ENCODE results near the gene MRPL43. TPM values are rescaled to one million over a fixed set of nuclear protein-coding genes. Genes with fewer than 3 reads are reported as not detected.
"Not testable (repeated sequence)": the region's sequence is repeated elsewhere in the genome, so short reads cannot be mapped to it uniquely, and the experiment has no call there.

MRPL43 gene
- total RNA-seq, result 100 to 1,000 TPM in 1 of 4 donors, 10 to 100 TPM in 3; 32.5 to 104 (median 77.1) TPM

DNA sequence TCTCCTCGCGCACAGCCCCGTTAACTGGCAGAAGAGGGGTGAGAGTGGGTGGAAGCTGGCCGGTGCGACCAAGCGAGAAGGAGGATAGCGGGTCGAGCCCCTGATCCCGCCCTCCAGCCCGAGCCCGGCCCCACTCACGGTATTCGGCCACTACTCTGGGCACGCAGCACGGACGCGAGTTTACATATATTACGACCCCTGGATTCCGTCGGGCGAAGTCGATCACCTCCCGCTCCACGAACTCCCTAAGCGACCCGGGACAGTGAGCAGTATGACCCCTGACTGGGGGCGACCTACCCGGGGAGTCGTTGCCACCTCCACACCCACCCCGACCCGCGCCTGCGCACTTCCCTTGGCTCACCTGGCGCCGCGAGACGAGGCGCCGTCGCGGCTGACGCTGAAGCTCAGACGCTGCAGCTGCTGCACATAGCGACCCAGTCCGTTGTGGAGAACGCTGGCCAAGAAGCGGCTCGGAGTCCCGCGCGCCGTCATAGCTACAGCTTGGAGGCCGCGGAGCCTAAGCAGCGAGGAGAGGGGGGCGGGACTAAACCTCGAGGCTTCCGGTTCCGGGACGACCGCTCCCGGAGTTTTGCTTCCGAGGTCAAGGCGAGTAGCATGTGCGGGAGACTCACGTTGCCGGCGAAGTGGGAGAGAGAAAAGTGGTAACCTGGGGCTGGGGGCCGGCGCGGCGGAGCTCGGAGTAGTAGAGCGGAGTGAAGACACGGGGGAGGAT is at the start of gene MRPL43, which contains the start of gene TWNK:
TSS of gene MRPL43 (minus strand) at position 546 of the 733 bp plus-strand sequence. CDS start at position 492, 54 bp downstream.
TSS of gene TWNK (plus strand) at position 592 of the 733 bp plus-strand sequence. CDS start 668 bp downstream, outside the sequence.
- peak within 1 kb of the TSS; percentile 63 to 92 (median 78) for H3K4me3 ChIP-seq
- WGBS, 2 donors (ENCODE audit: low coverage in 1 of 2), result 0 to 1% methylated on average over 1 to 65 of the region's 75 CpGs
- peak within 1 kb of the TSS; percentile 77 to 90 (median 86) for H3K27ac ChIP-seq
- H3K36me3 ChIP-seq, result peaks cover 0 to 4% (median 1%) of the 10 kb centered on the region in 4 donors
- H3K9me3 ChIP-seq, result no peaks in the 10 kb centered on the region
- DNase-seq, result peak; percentile 88
- H3K27me3 ChIP-seq, result no peaks in the 10 kb centered on the region
- peaks cover 17 to 27% (median 22%) of the 10 kb centered on the region in 4 donors for H3K4me1 ChIP-seq
- TF ChIP-seq EP300 (IDR thresholded peaks at IDR 0.05; ENCODE audit: low read depth) (no peak), POLR2A (IDR thresholded peaks at IDR 0.05) (peak; percentile 63), POLR2AphosphoS5 (IDR thresholded peaks at IDR 0.05) (peak; percentile 25 to 83 (median 69))
- TF ChIP-seq, protein P1, sequence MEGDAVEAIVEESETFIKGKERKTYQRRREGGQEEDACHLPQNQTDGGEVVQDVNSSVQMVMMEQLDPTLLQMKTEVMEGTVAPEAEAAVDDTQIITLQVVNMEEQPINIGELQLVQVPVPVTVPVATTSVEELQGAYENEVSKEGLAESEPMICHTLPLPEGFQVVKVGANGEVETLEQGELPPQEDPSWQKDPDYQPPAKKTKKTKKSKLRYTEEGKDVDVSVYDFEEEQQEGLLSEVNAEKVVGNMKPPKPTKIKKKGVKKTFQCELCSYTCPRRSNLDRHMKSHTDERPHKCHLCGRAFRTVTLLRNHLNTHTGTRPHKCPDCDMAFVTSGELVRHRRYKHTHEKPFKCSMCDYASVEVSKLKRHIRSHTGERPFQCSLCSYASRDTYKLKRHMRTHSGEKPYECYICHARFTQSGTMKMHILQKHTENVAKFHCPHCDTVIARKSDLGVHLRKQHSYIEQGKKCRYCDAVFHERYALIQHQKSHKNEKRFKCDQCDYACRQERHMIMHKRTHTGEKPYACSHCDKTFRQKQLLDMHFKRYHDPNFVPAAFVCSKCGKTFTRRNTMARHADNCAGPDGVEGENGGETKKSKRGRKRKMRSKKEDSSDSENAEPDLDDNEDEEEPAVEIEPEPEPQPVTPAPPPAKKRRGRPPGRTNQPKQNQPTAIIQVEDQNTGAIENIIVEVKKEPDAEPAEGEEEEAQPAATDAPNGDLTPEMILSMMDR (IDR thresholded peaks at IDR 0.05), result no peak
- intact Hi-C loops (cut with DNase I; ENCODE audit: low total_unique reads), result no loop called here
- in situ Hi-C loops (cut with MboI; ENCODE audit: low pct_ligation_motif_present in 1 of 4, low pct_unique_long_range_greater_than_20kb in 1 of 4, low sequenced_read_pairs in 3 of 4), result no loop called here

DNA sequence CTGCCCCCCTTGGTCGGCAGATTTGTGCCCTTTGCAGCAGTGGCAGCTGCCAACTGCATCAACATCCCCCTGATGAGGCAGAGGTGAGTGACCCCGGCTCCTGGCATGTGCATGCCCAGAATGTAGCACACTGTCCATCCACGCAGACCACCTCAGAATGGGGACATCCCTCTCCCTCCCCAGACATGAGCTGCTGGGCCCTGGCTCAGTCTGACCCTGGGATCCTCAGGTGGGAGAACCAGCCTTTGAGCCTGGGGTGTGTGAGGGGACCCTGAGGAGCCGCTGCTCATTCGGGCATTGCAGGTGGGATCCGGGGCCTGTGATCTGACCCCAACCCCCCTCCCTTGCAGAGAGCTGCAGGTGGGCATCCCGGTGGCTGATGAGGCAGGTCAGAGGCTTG is 49.4 kb upstream of the MRPL43 start:
- 76% methylated on average over 6 of the region's 7 CpGs; no CpG with 5 or more reads in 1 of the 2 donors for WGBS, 2 donors (ENCODE audit: low coverage in 1 of 2)
- no peak overlapping the region for H3K27ac ChIP-seq

DNA sequence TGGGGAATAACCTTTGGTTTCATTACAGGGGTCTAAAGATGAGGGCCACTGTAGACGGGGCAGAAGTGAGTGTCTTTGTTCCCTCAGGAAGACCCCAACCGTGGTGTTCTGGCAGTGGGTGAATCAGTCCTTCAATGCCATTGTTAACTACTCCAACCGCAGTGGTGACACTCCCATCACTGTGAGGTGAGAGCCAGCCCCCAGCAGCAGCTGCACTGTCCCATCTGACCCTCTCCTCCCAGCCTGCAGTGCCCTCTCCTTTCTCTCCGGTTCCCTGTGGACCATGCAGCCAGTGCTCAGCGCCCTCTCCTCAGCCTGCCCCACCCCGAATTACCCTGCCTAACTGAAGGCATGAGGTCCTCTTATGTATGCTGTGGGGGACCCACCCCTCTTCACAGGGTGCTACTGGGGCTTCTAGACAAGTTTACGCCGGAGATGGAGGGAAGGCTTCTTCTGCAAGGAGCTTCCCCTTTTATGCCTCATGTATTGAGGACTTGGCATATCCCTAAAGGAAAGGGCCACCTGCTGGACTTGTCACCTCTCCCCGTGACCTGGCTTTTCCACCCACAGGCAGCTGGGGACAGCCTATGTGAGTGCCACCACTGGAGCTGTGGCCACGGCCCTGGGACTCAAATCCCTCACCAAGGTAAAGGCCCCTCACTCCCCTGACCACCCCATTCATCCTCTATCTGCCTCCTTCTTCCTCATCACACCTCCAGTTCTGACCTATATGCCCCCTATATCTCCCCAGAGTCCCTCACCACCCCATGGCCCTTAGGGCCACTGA is 48.8 kb upstream of the MRPL43 start:
- Histone ChIP-seq H3K4me1 (peaks cover 5 to 25% (median 16%) of the 10 kb centered on the region in 4 donors), H3K9me3 (no peaks in the 10 kb centered on the region), H3K4me3 (no peak overlapping the region), H3K27ac (no peak overlapping the region), H3K27me3 (no peaks in the 10 kb centered on the region), H3K36me3 (peaks cover 0 to 8% (median 3%) of the 10 kb centered on the region in 4 donors)
- no peak for TF ChIP-seq POLR2A (IDR thresholded peaks at IDR 0.05)
- TF ChIP-seq, protein P1 (IDR thresholded peaks at IDR 0.05), result no peak
- no peak for TF ChIP-seq EP300 (IDR thresholded peaks at IDR 0.05; ENCODE audit: low read depth)
- TF ChIP-seq POLR2AphosphoS5 (IDR thresholded peaks at IDR 0.05), result no peak
- no peak for DNase-seq
- intact Hi-C loops (cut with DNase I; ENCODE audit: low total_unique reads), result no loop called here
- 75 to 80% methylated on average over 6 of the region's 10 CpGs for WGBS, 2 donors (ENCODE audit: low coverage in 1 of 2)
- in situ Hi-C loops (cut with MboI; ENCODE audit: low pct_ligation_motif_present in 1 of 4, low pct_unique_long_range_greater_than_20kb in 1 of 4, low sequenced_read_pairs in 3 of 4), result no loop called here

More for the DNA sequence above, 49.4 kb upstream of the MRPL43 start:
- in situ Hi-C loops (cut with MboI; ENCODE audit: low pct_ligation_motif_present in 1 of 4, low pct_unique_long_range_greater_than_20kb in 1 of 4, low sequenced_read_pairs in 3 of 4), result no loop called here
- no peak for DNase-seq
- no peak overlapping the region for H3K4me3 ChIP-seq
- peaks cover 5 to 25% (median 18%) of the 10 kb centered on the region in 4 donors for H3K4me1 ChIP-seq
- H3K27me3 ChIP-seq, result no peaks in the 10 kb centered on the region
- no peaks in the 10 kb centered on the region for H3K9me3 ChIP-seq
- TF ChIP-seq EP300 (IDR thresholded peaks at IDR 0.05; ENCODE audit: low read depth) (no peak), POLR2A (IDR thresholded peaks at IDR 0.05) (no peak), POLR2AphosphoS5 (IDR thresholded peaks at IDR 0.05) (no peak)
- TF ChIP-seq, protein P1 (IDR thresholded peaks at IDR 0.05), result no peak
- intact Hi-C loops (cut with DNase I; ENCODE audit: low total_unique reads), result no loop called here
- H3K36me3 ChIP-seq, result peaks cover 0 to 8% (median 3%) of the 10 kb centered on the region in 4 donors

DNA sequence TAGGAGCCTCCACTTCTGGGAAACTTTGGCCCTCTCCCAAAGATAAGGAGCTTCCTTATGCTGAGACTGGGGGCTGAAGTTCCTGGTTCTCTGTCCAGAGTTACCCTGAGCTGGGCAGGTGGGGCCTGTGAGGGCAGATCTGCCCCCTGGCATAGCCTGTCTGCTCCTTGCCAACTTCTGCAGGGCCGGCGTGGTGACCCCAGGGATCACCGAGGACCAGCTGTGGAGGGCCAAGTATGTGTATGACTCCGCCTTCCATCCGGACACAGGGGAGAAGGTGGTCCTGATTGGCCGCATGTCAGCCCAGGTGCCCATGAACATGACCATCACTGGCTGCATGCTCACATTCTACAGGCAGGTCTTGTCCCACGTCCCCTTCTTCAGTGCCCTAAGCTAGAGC is 48.0 kb upstream of the MRPL43 start:
- WGBS, 2 donors (ENCODE audit: low coverage in 1 of 2), result 95% methylated on average over 6 of the region's 7 CpGs; no CpG with 5 or more reads in 1 of the 2 donors
- Histone ChIP-seq H3K27me3 (no peaks in the 10 kb centered on the region), H3K36me3 (peaks cover 0 to 8% (median 3%) of the 10 kb centered on the region in 4 donors), H3K4me1 (peaks cover 10 to 26% (median 20%) of the 10 kb centered on the region in 4 donors), H3K9me3 (no peaks in the 10 kb centered on the region), H3K4me3 (no peak overlapping the region), H3K27ac (no peak overlapping the region)
- TF ChIP-seq POLR2A (IDR thresholded peaks at IDR 0.05) (no peak), POLR2AphosphoS5 (IDR thresholded peaks at IDR 0.05) (no peak), EP300 (IDR thresholded peaks at IDR 0.05; ENCODE audit: low read depth) (no peak)
- TF ChIP-seq, protein P1 (IDR thresholded peaks at IDR 0.05), result no peak
- DNase-seq, result no peak
- intact Hi-C loops (cut with DNase I; ENCODE audit: low total_unique reads) (no loop called here), in situ Hi-C loops (cut with MboI; ENCODE audit: low pct_ligation_motif_present in 1 of 4, low pct_unique_long_range_greater_than_20kb in 1 of 4, low sequenced_read_pairs in 3 of 4) (no loop called here)

DNA sequence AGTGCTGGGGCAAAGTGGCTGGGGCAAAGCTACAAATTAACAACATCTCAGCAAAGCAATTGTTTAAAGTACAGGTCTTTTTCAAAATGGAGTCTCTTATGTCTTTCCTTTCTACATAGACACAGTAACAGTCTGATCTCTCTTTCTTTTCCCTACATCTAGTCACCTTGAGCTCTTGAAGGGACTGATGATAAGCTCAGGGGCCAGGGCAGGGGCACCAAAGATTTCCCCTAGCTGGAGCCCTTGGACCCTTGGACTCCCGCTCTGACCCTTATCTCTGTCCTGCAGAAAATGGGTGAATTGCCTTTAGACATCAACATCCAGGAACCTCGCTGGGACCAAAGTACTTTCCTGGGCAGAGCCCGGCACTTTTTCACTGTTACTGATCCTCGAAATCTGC is 47.1 kb upstream of the MRPL43 start:
- H3K36me3 ChIP-seq; in situ Hi-C loops (cut with MboI; ENCODE audit: low pct_ligation_motif_present in 1 of 4, low pct_unique_long_range_greater_than_20kb in 1 of 4, low sequenced_read_pairs in 3 of 4); intact Hi-C loops (cut with DNase I; ENCODE audit: low total_unique reads); H3K9me3 ChIP-seq; H3K27me3 ChIP-seq; DNase-seq; H3K4me3 ChIP-seq; H3K27ac ChIP-seq: not testable (repeated sequence)
- 89% methylated on average over 4 of the region's 4 CpGs; no CpG with 5 or more reads in 1 of the 2 donors for WGBS, 2 donors (ENCODE audit: low coverage in 1 of 2)
- peaks cover 10 to 29% (median 20%) of the 10 kb centered on the region in 4 donors for H3K4me1 ChIP-seq
